Fibroblast of skin of right quadriceps (primary cell): ENCODE results near the gene CATSPERZ.

Source experiments
- DNase-seq: peaks from one replicate; pipeline ENCODE4 v3.0.0-alpha.2; 2013

The CATSPERZ gene

GRCh38 chr11:64285885-64286800, 14.0 kb upstream of the CATSPERZ start:
- no peak for DNase-seq

DNA sequence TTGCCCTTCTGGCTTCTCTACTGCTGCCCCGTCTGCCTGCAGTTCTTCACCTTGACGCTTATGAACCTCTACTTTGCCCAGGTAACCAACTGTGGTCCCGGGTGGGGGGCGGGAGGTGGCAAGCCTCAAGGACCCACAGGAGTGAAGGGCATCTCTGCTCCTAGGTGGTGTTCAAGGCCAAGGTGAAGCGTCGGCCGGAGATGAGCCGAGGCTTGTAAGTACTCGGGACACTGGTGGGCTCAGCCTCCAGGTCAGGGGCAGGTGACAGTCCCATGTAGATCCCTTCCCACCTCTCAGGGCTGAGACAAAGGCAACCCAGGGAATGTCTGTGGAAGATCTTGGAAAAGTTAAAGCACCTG, 13.4 kb upstream of the CATSPERZ start:
- no peak for DNase-seq

DNA sequence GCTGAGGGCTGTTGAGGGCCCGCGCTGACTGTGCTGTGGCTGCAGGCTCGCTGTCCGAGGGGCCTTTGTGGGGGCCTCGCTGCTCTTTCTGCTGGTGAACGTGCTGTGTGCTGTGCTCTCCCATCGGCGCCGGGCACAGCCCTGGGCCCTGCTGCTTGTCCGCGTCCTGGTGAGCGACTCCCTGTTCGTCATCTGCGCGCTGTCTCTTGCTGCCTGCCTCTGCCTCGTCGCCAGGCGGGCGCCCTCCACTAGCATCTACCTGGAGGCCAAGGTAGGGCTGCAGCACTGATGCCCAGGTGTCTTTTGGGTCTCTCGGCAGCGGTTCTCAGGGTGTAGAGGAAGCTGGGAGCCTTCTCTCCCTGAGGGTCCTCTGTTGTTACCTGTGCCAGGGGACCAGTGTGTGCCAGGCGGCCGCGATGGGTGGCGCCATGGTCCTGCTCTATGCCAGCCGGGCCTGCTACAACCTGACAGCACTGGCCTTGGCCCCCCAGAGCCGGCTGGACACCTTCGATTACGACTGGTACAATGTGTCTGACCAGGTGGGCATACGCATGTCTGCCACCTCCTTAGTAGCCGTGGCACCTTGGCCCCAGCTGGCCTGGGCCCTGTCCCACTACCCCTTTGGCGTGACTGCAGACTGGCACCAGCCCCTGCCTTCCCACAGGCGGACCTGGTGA, 12.3 kb upstream of the CATSPERZ start:
- DNase-seq: no peak

DNA sequence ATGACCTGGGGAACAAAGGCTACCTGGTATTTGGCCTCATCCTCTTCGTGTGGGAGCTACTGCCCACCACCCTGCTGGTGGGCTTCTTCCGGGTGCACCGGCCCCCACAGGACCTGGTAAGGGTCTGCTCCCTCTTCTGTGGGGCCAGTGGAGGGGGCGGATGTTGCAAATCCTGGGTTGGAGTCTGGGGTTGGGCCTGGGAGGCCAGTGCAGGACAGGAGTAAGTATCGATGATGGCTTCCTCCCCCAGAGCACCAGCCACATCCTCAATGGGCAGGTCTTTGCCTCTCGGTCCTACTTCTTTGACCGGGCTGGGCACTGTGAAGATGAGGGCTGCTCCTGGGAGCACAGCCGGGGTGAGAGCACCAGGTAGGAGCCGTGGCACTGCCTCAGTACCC, 11.8 kb upstream of the CATSPERZ start:
- DNase-seq: no peak

DNA sequence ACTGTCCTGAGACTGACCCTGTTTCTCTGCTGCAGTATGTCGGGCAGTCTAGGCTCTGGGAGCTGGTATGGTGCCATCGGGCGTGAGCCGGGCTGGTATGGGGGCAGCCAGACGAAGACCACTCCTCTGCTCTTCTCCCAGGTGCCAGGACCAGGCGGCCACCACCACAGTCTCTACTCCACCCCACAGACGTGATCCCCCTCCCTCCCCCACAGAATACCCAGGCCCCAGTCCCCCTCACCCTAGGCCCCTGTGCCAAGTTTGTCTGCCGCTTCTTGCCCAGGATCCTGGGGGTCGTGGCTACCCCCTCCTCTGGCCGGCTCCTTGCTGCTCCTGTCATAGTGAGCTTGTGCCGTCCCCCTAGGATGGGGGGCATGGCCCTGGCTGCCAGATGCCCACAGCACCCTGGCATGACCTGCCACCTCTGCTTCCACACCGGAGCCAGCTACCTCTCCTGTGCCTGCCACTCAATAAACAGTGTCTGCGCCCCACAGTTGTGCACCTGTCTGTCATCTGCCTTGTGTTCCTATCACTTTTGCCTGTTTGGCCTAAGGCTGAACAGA, 11.1 kb upstream of the CATSPERZ start:
- no peak for DNase-seq

GRCh38 chr11:64290352-64291261, 9.6 kb upstream of the CATSPERZ start:
- no peak for DNase-seq

- DNase-seq: no peak
Measured at GRCh38 chr11:64291262-64291751, 8.9 kb upstream of the CATSPERZ start, which contains the start of gene KCNK4. Gene KCNK4, plus strand, starts transcription at chr11:64291302. Its CDS starts 1,717 bp downstream, at chr11:64293019.

DNA sequence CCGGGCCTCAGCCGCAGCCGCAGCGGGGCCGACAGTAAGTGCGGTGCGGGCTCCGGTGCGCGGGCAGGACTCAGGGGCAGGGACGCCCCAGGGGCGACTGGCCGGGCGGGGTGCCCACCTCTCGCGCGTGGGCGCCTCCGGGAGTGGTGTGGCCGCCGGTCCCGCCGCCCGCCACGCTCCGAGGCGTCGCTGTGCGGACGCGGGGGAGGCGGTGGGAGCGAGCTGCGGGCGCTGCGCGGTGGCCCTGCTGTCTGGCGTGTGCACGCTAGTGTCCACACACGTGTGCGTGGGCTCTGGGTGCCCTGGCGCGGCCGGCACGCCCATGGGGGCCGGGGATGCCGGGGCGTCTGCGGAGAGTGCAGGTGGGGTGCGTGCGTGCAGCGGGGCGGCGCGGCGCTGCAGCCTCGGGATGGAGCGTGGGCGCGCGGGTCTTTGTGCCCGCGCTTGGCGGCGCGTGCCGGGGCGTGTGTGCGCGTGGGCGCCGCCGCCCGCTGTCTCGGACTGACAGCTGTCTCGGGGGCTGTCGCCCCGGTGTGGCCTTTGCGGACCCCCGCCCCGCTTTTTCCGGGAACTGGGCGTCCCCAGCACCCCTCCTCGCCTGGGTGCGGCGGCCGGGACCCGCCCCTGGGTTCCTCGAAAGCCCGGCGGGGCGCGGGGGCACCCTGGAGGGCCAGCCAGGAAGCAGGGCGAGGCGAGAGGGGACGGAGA, 8.3 kb upstream of the CATSPERZ start:
- no peak for DNase-seq

- DNase-seq: no peak
Measured at GRCh38 chr11:64292460-64293254, 7.5 kb upstream of the CATSPERZ start.

- no peak for DNase-seq
Measured at GRCh38 chr11:64294774-64295173, 5.4 kb upstream of the CATSPERZ start.

GRCh38 chr11:64295760-64296159, 4.4 kb upstream of the CATSPERZ start:
- DNase-seq: no peak

- DNase-seq: no peak
Measured at GRCh38 chr11:64296236-64296635, 3.9 kb upstream of the CATSPERZ start.

DNA sequence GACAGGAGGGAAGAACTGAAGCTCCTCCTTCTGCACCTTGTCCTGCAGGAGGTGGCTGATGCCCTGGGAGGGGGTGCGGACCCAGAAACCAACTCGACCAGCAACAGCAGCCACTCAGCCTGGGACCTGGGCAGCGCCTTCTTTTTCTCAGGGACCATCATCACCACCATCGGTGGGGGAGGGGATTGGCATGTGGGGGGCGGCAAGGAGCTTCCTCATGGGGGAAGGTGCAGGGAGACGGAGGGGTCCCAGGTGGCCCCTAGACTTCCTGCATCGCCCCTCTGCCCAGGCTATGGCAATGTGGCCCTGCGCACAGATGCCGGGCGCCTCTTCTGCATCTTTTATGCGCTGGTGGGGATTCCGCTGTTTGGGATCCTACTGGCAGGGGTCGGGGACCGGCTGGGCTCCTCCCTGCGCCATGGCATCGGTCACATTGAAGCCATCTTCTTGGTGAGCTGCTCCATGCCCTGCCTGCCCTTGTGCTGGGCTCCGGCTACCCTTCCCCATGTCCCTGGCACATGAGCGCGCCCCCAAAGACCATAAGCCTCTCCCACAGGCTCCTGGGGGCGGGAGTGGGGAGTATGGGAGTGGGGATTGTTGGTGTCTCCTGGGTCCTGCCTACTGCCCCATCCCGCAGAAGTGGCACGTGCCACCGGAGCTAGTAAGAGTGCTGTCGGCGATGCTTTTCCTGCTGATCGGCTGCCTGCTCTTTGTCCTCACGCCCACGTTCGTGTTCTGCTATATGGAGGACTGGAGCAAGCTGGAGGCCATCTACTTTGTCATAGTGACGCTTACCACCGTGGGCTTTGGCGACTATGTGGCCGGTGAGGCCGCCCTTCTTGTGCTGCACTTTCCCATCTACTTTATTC, 3.1 kb upstream of the CATSPERZ start:
- no peak for DNase-seq

GRCh38 chr11:64297699-64298358, 2.3 kb upstream of the CATSPERZ start:
- DNase-seq: no peak

- DNase-seq: no peak
Measured at GRCh38 chr11:64298966-64299846, 952 bp upstream of the CATSPERZ start.

DNA sequence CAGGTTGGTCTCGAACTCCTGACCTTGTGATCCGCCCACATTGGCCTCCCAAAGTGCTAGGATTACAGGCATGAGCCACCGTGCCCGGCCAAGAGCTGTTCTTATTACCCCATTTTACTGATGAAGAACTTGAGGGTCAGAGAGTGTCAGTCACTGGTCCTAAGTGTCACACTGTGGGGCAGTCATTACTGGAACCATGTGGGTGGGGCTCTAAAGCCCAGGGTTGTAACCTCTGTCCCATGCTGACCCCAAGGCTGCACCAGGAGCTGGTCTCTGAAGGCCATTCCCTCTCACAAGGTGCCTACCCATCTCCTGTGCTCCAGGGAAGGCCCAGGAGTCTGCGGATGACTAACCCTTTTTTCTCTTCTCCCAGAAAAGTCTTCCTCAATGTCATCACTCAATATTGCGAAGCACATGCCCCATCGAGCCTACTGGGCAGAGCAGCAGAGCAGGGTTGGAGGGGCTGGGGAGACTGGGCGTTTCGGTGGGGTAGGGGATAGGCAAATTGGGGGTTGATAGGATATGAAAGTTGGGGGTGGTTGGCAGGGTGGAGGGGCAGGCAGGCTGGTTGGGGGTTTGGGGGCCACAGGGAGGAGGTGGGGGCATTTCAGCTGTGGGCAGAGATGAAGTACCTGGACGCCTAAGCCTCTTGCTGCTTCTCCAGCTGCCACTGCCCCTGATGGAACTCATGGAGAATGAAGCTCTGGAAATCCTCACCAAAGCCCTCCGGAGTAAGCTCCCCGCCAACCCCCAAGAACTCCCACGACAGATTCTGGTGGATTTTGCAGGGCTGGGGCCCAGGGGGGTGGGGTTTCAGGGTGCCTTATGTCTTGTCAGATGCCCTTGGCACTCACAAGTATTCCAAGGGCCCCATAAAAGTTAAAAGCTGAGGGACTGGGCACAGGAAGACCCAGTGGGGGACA, 3.2 kb downstream of the CATSPERZ start:
- no peak for DNase-seq

- no peak for DNase-seq
Measured at GRCh38 chr11:64304032-64304315, 3.8 kb downstream of the CATSPERZ start.
